Suppressor macrophage treated with lipopolysaccharide for 4 hours (primary cell): Measurements from ENCODE around the gene TNFRSF4.
"Not testable (repeated sequence)": the region's sequence is repeated elsewhere in the genome, so short reads cannot be mapped to it uniquely, and the experiment has no call there.

Source experiments
- DNase-seq: peaks from one replicate; pipeline ENCODE4 v3.0.0-alpha.2; 2020

Gene TNFRSF4

DNA sequence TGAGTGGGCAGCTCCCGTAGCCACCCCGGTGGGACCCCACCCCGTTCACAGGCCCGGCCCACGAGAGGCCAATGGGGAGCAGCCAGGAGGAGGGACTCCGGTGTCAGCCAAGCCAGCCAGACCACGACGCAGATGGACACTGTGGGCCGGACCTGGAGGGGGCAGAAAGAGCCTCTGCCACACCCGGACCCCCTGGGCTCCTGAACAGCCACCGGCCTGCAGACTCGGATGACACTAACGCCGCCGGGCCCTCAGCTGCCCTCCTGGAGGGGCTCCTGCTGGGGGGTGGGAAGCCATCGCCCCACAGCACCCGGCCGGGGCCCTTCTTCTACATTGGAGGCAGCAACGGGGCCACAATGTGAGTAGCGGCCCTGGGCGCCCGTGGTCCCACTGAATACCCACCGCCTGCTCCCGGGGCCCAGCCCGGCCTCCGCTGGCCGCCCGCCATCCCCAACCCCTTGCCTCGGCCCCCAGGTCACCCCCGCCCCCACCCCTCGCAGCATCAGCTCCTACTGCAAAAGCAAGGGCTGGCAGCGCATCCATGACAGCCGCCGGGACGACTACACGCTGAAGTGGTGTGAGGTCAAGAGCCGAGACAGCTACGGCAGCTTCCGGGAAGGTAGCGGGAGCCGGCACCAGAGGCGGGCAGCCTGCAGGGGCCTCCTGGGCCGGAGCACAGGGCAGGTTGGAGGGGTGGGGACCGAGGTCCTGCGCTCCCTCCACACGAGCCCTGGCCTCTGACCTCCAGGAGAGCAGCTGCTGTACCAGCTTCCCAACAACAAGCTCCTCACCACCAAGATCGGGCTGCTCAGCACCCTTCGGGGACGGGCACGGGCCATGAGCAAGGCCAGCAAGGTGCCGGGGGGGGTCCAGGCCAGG is 33.7 kb downstream of the TNFRSF4 start:
- no peak for DNase-seq

DNA sequence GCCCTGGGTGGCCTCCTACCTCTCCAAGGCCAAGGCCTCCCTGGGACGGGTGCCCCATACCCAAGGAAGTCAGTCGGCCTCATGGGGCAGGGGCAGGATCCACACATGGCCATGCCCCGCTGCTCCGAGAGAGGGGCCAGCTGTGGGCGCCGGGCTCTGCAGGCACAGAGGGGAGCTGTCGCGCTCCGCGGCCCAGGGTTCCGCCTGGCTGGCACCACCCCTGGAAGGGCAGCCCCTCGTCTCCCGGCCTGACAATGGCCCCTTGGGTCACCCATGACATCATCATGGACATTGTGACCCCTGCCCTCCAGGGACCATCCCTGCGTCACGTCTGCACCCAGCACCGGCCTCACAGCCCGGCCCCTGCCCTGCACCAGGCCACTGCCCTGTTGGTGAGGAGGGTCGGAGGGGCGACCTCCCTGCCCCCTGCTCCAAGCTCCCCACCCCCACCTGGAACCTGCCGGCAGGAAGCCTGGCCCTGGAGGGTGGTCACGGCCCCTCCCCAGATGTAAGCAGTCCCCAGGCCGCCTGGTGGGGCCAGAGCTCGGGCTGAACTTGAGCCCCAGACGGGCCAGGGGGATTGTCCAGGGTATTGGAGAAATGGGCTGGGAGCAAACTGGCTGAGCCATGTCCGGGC is 34.5 kb downstream of the TNFRSF4 start:
- DNase-seq: no peak

DNA sequence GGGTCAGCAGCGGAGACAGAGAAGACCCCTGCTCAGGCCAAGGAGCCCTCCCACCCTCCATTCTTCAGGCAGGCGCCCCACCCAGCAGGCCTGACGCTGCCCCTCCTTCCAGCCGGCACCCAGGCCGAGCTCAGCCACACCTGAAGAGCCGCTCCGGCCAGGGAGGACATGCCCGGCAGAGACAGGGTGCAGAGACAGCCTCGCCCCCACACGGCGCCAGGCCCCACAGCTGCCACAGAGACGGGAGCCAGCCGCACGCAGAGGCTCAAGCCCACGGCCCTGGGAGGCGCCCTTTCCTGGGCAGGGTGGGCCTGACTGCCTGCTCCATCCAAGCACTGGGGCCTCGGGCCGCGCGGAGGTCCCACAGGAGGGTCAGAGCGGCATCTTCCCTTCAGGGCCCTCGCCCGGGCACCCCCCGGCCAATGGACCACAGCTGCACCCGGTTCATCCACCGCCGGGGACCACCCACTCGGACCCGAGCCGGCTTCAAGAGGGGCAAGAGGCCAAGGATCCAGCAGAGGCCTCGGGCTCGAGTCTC is 35.1 kb downstream of the TNFRSF4 start:
- DNase-seq: no peak

DNA sequence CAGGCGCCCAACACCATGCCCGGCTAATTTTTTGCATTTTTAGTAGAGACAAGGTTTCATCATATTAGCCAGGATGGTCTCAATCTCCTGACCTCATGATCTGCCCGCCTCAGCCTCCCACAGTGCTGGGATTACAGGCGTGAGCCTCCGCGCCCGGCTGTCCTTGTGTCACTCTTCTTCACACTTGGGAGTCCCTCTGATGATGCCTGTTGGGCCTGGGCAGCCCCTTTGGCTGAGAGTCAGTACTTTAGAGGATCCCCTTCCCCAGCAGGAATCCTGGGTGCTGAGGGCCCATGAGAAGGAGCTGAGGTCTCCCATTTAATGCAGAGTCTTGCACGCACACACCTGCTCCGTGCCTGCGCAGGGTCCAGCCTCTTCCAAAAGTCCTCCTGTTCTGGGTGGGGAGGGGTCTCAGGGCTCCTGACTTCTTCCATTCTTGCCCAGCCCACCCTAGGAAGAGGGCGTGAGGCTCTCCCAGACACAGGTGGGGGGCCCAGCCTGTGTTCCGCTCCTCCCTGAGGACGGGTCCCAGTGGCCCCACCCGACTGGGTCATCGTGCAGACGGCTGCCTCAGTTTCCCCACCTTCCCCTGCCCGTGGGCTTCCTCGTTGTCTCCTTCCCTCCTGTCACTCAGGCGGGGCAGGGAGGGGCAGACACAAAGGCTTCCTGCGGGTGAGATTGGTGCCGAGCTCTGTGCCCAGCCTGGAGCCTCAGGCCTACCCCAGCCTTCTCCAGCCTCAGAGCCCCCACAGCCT is 36.3 kb downstream of the TNFRSF4 start:
- DNase-seq: no peak

DNA sequence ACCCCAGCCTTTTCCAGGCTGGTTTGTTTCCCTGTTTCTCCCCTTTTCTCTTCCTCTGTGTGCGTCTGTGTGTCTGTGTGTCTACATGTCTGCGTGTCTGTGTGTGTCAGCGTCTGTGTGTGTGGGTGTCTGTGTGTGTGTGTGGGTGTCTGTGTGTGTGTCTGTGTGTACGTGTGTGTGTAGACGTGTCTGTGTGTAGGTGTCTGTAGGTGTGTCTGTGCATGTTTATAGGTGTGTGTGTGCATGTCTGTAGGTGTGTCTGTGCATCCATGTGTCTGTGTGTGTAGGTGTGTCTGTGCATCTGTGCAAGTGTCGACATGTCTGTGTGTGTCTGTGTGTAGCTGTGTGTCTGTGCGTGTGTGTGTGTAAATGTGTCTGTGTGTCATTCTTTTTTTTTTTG is 37.0 kb downstream of the TNFRSF4 start:
- no peak for DNase-seq

DNA sequence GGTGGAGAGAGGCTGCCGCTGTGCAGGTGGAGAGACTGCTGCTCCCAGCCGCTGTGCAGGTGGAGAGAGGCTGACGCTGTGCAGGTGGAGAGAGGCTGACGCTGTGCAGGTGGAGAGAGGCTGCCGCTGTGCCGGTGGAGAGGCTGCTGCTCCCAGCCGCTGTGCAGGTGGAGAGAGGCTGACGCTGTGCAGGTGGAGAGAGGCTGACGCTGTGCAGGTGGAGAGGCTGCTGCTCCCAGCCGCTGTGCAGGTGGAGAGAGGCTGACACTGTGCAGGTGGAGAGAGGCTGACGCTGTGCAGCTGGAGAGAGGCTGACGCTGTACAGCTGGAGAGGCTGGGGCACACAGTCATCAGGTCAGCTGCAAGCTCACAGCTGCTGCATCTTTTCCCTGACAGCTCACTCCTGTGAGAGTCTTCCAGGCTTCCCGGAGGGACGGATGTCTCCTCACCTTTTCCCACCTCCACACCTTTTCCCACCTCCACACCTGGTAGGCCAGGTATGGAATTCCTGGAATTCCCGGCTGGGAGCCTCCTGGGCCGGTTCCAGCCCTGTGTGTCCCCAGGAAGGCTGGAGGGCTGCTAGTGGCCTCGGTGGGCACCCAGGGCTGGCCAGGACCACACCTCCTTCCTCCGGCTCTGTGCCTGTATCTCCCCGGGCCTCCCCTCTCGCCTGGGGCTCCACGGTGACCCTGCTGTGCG is 37.7 kb downstream of the TNFRSF4 start:
- not testable (repeated sequence) for DNase-seq

DNA sequence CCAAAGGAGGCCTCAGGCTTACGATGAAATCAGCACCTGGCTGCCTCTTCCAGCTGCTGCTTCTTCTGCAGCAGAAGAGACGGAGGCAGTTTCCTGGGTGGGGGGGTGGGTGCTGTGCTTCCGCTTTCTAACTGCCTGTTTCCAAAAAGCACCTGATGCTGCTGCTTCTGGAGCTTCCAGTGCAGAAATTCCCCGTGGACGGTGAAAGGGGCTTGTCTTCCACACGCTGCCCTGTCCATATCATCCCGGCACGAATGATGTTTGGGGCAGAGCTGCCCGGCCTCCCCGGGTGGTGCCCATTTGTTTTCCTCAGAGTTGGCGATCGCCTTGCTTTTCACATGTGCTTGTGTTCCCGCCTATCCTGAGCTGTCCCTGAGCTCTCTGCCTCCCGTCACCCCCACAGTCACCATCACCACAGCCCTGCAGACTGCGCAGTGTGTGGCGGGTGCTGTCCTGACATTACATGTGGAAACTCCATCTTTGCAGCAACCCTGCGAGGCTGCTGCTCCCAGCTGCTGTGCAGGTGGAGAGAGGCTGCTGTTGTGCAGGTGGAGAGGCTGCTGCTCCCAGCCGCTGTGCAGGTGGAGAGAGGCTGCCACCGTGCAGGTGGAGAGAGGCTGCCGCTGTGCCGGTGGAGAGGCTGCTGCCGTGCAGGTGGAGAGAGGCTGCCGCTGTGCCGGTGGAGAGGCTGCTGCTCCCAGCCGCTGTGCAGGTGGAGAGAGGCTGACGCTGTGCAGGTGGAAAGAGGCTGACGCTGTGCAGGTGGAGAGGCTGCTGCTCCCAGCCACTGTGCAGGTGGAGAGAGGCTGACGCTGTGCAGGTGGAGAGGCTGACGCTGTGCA is 38.5 kb downstream of the TNFRSF4 start:
- DNase-seq: no peak

DNA sequence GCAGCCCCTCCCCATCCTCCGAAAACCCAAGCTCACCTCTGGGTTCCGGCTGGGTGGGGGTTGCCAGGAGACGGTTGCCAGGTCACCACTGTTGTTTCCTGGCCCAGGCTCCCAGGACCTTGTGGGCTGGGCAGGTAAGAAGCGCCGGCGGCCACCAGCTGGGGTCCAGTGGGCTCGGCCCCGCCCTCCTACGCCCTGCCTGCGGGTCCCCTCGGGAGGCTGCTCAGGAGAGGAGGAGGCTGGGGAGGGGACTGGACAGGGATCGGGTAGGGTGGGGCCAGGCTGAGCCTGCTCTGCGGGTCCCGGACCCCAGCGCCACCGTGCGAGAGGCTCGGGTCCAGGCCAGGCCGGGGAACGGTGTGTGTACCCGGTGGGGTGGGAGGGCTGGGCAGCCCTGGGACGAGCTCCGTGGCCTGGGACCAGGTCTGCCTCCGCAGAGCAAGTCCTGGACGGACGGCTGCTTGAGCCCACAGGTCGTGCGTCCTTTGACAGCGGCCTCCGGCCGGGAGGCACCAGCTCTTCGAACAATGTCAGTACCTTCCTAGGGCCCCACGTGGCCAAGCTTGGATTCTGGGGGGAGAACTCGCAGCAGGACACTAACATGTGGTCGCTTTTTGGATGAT is 40.0 kb downstream of the TNFRSF4 start, which contains the start of gene TTLL10:
TTLL10 (plus strand) TSS at position 88 of the 623 bp plus-strand sequence. CDS start 5,336 bp downstream, outside the sequence.
- DNase-seq: no peak

DNA sequence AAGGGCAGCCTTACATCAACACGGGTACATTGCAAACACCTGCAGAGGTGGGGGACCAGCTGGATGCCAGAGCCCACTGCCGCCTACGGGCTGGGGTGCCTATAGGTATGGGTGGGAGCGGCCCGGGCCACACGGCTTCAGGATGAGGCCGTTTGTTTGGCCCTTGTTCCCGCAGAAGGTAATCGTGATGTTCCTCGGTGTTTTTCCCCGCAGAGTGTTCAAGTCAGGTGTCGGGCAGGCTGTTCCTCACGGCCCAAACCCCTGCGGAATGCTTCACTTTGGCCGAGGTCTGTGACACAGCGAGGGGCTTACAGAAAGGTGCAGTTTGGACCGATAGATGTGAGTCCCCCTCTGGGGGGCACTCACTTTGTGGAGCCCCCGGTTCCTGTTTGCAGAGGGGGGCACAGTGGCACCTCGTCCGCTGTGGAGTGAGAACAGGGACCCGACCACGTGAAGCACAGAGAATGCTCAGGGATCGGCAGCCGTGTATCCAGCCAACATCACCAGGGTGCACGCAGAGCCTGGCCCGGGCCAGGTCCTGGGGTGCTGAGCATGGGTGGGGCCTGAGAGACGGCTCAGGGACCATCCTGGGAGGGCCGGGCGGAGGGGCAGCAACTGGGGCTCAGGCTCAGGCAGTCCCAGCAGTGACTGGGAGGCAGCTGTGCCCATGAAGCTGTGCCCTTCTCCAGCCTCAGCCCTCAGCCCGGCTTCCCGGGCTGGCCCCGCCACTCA is 40.7 kb downstream of the TNFRSF4 start:
- no peak for DNase-seq

DNA sequence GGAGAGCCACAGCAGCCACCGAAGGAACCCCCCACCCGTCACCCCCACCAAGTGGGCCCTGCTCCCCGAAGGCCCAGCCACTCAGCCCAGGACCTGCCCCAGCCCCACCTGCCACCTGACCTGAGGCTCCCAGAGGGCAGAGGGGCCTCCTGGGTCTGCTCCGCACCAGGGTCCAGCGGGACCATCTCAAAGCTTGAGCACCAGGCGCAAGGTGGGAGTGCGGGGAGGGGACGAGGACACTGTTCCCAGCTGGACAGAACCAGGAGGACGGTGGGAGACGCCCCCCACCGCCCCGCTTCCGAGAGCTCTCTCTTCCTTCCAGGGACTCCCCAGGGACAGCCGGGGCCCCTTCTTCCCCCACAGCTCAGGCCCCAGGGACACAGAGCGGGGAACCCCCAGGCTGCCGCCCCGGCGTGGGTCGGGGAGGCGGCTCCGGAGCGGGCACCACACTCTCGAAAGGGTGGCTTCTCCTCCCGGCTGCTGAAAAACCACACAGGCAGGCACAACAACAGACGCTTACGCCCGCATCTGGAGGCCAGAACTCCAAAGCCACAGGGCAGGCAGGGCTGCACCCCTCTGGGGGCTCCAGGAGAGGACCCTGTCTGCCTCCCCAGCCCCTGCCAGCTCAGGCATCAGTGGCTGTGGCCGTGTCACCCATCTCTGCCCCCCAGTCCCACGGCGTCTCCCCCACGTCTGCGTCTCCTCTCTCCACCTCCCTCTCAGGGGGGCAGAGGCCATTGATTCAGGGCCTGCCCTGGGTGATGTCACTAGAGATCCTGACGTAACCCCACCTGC is 42.2 kb downstream of the TNFRSF4 start:
- DNase-seq: no peak

DNA sequence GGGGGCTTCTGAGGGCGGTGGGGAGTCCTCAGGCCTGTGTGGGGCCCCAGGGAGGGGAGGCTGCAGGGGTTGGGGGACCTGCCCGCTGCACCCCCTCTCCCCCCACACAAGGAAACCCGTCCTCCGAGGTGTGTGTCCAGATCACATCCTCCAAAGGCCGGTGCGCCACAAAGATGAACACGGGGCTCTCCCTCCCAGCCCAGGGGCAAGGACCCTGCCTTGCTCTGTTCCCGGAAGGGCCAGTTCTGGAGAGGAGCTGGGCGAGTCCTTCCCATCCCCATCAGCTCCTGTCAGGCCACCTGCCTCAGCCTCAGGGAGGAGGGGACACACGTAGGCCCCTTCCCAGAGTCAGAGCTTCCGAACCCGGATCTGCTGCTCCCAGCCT is 42.8 kb downstream of the TNFRSF4 start:
- DNase-seq: no peak

DNA sequence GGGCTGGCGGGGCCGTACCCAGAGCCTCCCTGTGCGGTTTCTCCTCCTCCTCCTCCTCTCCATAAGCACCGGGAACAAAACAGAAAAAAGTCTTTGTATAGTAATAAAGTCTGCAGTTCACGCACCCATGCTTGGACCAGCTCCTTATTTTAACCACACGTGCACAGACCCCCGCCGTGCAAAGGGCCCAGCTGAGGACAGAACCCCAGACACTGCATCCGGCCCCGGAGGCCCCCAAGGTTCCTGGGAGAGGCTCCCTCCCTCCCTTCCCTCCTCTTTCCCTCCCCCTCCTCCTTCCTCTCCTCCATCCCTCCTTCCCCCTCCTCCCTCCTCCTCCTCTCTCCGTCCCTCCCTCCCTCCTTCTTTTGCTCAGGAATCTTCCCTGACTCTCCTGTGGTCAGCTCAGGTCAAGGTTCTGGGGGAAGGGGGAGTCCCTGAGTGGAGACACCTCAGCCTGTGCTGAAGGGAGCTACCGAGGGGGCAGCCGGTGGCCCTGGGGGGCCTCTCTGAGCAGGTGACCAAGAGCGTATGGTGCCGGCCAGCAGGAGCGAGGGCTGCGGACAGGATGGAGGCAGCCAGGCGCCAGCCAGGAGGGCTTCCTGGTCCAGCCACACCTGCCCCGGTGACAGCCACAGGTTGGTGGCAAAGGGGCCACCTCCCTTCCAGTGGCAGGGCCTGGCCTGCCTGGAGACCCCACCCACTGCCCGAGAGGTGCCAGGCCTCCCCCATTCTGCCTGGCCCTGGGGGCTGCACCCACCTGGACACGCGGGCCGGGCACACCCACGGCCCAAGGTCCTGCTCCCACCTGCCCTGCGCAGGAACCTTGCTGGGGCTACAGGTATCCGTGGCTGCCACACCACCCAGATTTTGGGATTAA is 43.5 kb downstream of the TNFRSF4 start:
- no peak for DNase-seq

DNA sequence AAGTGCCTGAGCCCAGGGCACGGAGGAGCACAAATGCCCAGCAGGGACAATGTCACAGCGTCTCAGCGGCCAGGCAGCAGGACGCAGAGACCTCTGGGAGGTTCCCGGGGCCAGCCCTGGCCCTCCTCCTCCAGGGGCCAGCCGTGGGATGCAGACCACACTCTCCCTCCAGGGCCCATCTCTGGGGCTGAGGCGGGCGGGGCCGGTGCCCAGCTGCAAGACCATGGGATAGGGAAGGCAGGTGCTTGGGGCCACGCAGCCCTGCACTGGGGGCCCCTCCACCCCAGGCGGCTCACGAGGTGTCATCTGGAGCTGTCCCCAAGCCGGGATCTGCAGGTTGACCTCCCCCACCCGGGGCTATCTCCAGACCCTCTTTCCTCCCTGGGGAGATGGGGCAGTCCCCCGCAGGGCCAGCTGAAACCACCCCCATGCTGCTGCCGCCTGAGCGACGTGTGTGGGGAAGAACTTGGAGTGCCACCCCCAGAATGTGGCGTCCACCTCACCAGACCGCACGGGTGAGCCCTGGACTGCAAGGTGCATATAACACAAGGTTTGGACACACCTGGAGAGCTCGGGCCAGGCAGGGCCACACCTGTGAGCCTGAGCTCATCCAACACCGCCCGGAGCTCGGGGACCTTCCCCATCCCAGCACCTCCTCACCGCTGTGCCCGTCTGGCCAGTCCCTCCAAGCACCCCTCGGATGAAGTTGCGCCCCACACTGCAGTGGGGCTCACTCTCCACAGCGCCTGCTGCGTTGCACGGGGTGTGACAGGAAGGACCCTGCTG is 44.3 kb downstream of the TNFRSF4 start:
- no peak for DNase-seq

DNA sequence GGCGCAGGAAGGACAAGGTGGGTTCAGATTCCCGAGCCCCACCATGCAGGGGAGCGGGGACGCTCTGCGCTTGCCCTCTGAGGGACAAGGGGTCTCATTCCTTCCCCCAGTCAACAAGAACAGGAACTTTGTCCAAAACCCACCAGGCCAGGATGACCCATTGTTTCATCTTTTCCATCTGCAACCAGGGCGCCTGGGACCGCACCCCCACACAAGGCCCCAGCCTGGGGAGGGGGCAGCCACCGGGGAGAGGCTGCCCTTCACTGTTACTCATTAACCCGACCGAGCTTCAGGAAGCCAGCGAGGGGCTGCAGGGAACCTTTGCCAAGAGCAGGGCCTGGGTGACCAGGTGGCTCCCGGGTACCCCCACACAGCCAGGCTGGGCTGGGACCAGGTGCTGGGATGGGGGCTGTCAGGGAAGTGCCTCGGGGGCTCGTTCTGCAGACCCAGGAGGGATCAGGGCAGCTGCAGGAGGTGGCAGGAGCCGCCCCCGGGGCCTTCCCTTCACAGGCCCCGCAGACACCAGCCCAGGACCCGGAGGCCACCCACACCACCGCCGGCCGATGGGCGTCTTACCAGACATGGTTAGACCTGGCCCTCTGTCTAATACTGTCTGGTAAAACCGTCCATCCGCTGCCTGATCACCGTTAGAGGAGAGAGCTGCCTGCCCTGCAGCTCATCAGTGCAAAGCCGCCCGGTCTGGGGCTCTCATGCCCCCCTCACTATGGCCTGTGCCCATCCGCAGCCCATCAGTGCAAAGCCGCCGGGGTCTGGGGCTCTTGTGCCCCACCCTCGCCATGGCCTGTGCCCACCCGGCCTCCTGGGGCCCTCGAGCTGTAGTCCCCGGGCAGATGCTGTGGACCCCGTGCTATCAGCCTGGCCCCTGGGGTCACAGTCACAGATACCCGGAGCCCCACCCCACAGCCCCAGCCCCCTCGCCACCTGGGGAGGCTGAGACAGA is 45.2 kb downstream of the TNFRSF4 start:
- DNase-seq: no peak

DNA sequence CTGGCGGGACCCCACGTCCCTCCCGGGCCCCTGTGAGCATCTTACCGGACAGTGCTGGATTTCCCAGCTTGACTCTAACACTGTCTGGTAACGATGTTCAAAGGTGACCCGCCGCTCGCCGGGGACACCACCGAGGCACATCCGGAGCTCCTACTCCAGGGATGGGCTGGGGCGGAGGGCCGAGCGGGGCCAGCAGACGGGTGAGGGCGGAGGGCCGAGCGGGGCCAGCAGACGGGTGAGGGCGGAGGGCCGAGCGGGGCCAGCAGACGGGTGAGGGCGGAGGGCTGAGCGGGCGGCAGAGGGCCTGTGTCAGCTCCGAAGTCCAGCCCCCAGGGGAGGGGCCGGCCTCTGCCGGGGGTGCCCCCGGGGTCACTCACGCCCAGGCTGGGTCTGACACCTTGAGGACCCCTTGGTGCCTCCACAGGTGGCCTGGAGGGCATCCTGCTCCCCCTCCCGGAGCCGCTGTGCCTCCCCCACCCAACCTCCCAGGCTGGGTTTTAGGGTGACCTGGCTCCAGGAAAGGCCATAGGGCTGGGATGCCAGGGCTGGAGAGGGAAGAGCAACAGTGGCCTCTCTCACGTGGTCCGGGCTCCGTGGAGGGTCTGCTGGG is 46.0 kb downstream of the TNFRSF4 start:
- no peak for DNase-seq

DNA sequence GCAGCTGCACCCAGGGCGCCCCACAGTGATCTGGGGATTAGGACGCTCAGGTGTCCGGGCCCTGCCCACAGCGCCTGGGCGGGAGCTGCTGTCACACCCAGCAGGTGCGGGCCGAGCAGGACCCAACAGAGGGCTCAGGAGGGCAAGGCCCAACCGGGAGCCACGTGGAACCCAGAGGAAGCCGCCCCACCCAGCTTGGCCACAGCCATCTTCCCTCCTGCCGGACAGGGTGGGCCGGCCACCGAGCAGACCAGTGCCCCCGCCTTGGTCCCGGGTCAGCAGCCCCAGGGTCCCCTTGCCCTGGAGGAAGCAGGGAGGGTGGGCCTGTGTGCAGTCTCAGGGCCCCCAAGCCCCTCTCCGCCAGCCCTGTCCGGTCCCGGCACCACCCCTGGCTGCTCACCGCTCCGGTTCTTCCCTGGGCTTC is 46.5 kb downstream of the TNFRSF4 start:
- no peak for DNase-seq
